GM18519 (cell line): ENCODE results near the gene DNASE1L1.

Experiments used
- ATAC-seq: cut with Tn5 transposase; IDR thresholded peaks from one replicate; pipeline ENCODE4 v1.9.1; 2021; ENCODE audit warnings: mild to moderate bottlenecking, moderate library complexity; ENCODE audit not compliant: unreplicated experiment, low FRiP score

The DNASE1L1 gene, protein sequence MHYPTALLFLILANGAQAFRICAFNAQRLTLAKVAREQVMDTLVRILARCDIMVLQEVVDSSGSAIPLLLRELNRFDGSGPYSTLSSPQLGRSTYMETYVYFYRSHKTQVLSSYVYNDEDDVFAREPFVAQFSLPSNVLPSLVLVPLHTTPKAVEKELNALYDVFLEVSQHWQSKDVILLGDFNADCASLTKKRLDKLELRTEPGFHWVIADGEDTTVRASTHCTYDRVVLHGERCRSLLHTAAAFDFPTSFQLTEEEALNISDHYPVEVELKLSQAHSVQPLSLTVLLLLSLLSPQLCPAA

GRCh38 chrX:154409222-154409871 is at the start of gene DNASE1L1:
Gene DNASE1L1, minus strand, starts transcription at chrX:154409254. Its CDS starts 3,686 bp downstream, at chrX:154405568.
- no peak for ATAC-seq

DNA sequence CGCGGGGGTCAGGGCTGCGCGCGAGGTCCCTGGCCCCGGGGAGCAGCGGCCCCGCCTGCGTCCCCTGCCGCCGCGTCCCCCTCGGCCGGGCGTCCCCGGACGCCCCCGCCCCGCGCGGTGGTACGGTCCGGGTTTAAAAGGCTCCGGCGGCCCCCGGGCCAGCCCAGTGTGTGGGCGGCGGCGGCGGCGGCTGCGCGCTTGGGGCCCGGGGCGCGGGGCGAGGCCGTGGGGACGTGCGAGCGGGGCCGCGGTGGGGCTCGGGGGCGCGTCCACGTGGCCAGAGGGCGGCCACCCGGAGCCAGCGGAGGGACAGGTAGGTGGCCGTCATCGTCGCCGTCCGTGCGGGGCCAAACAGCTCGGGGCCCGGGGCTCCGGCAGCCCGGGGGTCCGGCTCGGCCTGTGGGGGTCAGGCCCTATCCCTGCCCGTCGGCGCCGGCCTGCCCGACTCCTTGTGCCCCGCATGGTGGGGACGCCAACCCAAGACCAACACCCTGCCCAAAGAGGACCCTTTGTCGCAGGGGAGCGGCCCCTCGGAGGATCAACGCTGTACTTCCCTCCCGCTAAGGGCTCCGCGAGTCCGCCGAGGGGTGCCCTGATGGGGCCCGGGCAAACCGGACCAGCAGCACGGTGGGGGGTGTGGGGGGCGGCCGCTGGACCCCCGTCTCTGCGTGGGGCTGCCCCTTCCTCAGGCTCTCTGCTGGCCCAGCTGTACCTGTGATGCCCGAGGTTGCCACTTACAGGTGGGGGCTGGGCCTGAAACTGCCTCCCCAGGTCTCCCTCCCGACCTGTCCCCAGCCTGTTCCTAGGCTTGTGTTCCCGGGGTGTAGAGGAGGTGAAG is 49.3 kb upstream of the DNASE1L1 start, which contains the start of gene PLXNA3:
Gene PLXNA3, plus strand, starts transcription at position 166 of the 838 bp plus-strand sequence. CDS start 1,903 bp downstream, outside the sequence.
- ATAC-seq = no peak

GRCh38 chrX:154457491-154458115 is 48.5 kb upstream of the DNASE1L1 start:
- ATAC-seq = no peak

- ATAC-seq = no peak
Observed at GRCh38 chrX:154452823-154453222, 43.8 kb upstream of the DNASE1L1 start.

DNA sequence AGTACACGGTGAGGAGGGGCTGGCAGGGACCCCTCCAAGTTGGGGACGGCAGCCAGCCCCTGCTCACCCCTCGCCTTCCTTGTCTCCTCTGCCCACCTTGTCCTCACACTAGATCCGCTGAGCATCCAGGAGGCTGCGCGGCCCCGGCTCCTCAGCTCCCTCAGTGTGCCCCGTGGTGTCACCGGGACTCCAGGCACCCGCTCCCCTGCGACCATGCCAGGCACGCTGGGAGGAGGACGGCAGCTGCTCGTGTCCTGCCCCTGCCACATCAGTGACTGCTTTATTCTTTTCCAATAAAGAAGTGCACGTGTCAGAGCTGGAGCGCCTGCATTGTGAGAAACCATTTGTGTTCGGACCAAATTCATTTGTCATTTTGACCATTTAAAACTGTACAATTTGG is 41.3 kb upstream of the DNASE1L1 start:
- ATAC-seq = no peak

- ATAC-seq = no peak
Observed at GRCh38 chrX:154449618-154450017, 40.6 kb upstream of the DNASE1L1 start.

GRCh38 chrX:154448484-154448883 is 39.4 kb upstream of the DNASE1L1 start:
- ATAC-seq = no peak

- ATAC-seq = no peak
Observed at GRCh38 chrX:154446430-154446829, 37.4 kb upstream of the DNASE1L1 start.

- ATAC-seq = no peak
Observed at GRCh38 chrX:154445776-154446175, 36.7 kb upstream of the DNASE1L1 start.

- no peak for ATAC-seq
Observed at GRCh38 chrX:154444755-154445246, 35.7 kb upstream of the DNASE1L1 start.

- ATAC-seq = no peak
Observed at GRCh38 chrX:154443992-154444754, 35.1 kb upstream of the DNASE1L1 start, which contains the start of gene FAM50A. Gene FAM50A, plus strand, starts transcription at chrX:154444141. Its CDS starts 95 bp downstream, at chrX:154444236.

- ATAC-seq = no peak
Observed at GRCh38 chrX:154443479-154443910, 34.4 kb upstream of the DNASE1L1 start.

DNA sequence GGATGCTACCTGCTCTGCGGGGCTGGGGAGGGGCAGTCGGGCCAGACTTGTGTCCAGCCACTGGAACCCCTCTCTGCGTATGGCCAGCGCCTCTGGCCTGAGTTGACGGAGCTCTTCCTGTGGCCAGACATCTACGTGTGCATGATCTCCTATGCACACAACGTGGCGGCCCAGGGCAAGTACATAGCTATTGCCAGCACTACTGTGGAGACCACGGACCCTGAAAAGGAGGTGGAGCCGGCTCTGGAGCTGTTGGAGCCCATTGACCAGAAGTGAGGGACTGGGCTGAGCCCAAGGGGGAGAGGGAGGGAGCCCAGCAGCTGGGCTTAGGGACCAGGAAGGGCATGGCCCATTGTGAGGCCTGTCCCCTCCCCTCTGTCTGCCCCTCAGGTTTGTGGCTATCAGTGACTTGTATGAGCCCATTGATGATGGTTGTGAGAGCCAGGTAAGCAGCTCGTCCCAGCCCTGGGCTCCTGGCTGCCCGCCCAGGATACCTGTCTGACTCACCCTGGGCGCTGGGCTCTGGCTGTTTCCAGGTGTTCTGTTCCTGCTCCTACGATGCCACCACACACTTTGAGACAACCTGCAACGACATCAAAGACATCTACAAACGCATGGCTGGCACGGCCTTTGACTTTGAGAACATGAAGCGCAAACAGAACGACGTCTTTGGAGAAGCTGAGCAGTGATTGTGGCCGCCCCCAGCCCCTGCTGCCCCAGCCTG is 33.1 kb upstream of the DNASE1L1 start:
- no peak for ATAC-seq

DNA sequence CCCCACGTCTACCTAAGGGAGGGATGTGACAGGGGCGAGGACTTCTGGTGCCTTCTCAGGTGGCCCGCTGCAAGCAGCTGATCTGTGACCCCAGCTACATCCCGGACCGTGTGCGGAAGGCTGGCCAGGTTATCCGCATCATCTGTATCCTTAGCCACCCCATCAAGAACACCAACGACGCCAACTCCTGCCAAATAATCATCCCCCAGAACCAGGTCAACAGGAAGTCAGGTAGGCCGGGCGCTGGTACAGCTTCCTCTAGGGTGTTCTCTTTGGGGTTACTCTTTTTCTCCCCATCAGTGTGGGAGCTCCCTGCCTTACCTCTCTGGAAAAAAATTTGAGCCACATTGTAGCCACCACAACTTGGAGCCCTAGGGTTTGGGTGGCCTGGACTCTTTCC is 32.5 kb upstream of the DNASE1L1 start:
- ATAC-seq = no peak

GRCh38 chrX:154440623-154441357 is 31.7 kb upstream of the DNASE1L1 start:
- no peak for ATAC-seq

GRCh38 chrX:154439841-154440240 is 30.8 kb upstream of the DNASE1L1 start:
- no peak for ATAC-seq

DNA sequence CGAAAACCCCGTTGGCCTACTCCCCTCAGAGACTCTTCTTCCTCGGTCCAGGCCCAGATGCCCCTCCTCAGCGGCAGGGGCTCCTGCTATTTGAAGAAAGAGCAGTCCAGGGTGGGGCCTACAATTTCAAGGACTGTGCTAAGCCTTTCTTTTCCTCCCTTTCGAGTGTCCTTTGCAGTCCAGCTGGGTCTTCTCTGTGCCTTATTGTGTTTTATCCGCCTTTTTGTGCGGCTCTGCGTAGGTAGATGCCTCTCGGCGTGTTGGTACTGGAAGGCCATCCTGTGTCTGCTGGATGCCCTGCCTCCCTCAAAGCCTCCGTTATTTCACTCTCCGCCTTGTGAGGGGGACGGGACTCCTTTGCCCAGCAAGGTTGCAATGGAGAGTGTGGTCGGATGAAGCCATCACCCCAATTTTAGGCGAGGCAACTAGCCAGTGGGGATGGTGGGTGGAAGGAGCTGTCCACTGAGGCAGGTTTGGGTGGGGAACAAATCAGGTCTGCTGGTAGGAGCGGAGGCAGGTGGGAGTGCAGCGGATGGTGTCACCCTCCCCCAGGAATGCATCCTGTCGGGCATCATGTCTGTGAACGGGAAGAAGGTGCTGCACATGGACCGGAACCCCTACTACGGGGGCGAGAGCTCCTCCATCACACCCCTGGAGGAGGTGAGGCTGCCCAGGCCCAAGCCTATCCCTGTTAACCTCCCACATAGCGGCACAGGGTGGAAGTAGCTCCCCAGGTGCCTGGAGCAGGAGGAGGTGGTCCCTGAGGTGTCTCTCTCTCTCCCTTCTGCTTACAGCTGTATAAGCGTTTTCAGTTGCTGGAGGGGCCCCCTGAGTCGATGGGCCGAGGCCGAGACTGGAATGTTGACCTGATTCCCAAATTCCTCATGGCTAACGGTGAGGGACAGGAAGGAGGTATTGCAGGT is 29.2 kb upstream of the DNASE1L1 start:
- ATAC-seq = no peak
